ENCODE data around the gene OCLN.

DNA sequence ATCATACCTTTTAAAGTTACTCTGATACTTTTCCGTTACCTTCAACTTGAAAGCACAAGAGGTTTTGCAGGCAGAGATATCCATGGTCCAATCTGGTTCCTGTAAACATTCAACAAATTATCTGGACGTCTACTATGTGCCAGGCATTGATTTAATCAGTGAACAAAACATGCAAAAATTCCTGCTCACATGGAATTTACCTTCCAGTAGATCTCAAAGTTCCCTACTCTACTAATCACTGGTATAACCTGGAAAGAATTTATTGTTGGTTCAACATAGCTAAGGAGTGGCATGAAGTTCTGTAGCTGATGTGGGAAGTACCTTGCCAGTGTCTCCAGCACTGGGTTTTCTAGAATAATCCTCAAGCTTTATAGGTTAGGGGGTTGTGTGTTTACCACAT, 9.8 kb downstream of the OCLN start:
- TF ChIP-seq, protein P1, sequence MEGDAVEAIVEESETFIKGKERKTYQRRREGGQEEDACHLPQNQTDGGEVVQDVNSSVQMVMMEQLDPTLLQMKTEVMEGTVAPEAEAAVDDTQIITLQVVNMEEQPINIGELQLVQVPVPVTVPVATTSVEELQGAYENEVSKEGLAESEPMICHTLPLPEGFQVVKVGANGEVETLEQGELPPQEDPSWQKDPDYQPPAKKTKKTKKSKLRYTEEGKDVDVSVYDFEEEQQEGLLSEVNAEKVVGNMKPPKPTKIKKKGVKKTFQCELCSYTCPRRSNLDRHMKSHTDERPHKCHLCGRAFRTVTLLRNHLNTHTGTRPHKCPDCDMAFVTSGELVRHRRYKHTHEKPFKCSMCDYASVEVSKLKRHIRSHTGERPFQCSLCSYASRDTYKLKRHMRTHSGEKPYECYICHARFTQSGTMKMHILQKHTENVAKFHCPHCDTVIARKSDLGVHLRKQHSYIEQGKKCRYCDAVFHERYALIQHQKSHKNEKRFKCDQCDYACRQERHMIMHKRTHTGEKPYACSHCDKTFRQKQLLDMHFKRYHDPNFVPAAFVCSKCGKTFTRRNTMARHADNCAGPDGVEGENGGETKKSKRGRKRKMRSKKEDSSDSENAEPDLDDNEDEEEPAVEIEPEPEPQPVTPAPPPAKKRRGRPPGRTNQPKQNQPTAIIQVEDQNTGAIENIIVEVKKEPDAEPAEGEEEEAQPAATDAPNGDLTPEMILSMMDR (IDR thresholded peaks at IDR 0.05): no peak
- TF ChIP-seq POLR2A (IDR thresholded peaks at IDR 0.05) (no peak), EP300 (IDR thresholded peaks at IDR 0.05; ENCODE audit: low read depth) (no peak)
